ENCODE measurements around the gene PHACTR1. TPM values are rescaled to one million over a fixed set of nuclear protein-coding genes. Genes with fewer than 3 reads are reported as not detected.
A peak's percentile ranks its signal among the peaks of the same experiment; 100 is the strongest.

The PHACTR1 gene
- total and polyA plus RNA-seq, 5 experiments from 2014 or later = 0.07 to 3.0 (median 0.70) TPM

GRCh38 chr6:13175759-13176158 is 459.2 kb downstream of the PHACTR1 start:
- Mint-ChIP-seq H3K4me1 (peaks cover 3 to 10% (median 3%) of the 10 kb centered on the region in 4 donors), H3K4me3 (no peak overlapping the region), H3K9me3 (no peaks in the 10 kb centered on the region), H3K36me3 (no peaks in the 10 kb centered on the region), H3K27me3 (peaks cover 1 to 9% (median 8%) of the 10 kb centered on the region in 5 donors), H3K27ac (no peak overlapping the region)
- no peak for ATAC-seq
- POLR2A ChIA-PET = no interaction called here
- DNase-seq = no peak

GRCh38 chr6:13177664-13178063 is 461.1 kb downstream of the PHACTR1 start:
- H3K27ac Mint-ChIP-seq = no peak overlapping the region
- no peaks in the 10 kb centered on the region for H3K36me3 Mint-ChIP-seq
- no peak overlapping the region for H3K4me3 Mint-ChIP-seq
- POLR2A ChIA-PET = no interaction called here
- ATAC-seq (no peak), DNase-seq (no peak)
- H3K27me3 Mint-ChIP-seq = peaks cover 1 to 9% (median 6%) of the 10 kb centered on the region in 5 donors
- H3K4me1 Mint-ChIP-seq = peaks cover 3 to 10% (median 3%) of the 10 kb centered on the region in 4 donors
- H3K9me3 Mint-ChIP-seq = no peaks in the 10 kb centered on the region

- no peaks in the 10 kb centered on the region for H3K9me3 Mint-ChIP-seq
- H3K27ac Mint-ChIP-seq = no peak overlapping the region
- POLR2A ChIA-PET = no interaction called here
- H3K27me3 Mint-ChIP-seq = peaks cover 1 to 9% (median 6%) of the 10 kb centered on the region in 5 donors
- no peak for DNase-seq
- peaks cover 3 to 10% (median 3%) of the 10 kb centered on the region in 4 donors for H3K4me1 Mint-ChIP-seq
- no peak overlapping the region for H3K4me3 Mint-ChIP-seq
- H3K36me3 Mint-ChIP-seq = no peaks in the 10 kb centered on the region
- no peak for ATAC-seq
These were observed 461.5 kb downstream of the PHACTR1 start for GRCh38 chr6:13178107-13178506.

GRCh38 chr6:13180538-13180937 is 464.0 kb downstream of the PHACTR1 start:
- no peak for ATAC-seq
- Mint-ChIP-seq H3K27ac (no peak overlapping the region), H3K27me3 (peaks cover 1 to 13% (median 4%) of the 10 kb centered on the region in 5 donors), H3K4me3 (no peak overlapping the region), H3K4me1 (peaks cover 3 to 16% (median 5%) of the 10 kb centered on the region in 4 donors), H3K36me3 (no peaks in the 10 kb centered on the region), H3K9me3 (no peaks in the 10 kb centered on the region)
- no peak for DNase-seq
- POLR2A ChIA-PET = no interaction called here

GRCh38 chr6:13181393-13181792 is 464.8 kb downstream of the PHACTR1 start:
- POLR2A ChIA-PET = no interaction called here
- Mint-ChIP-seq H3K9me3 (no peaks in the 10 kb centered on the region), H3K4me3 (peak overlapping the region in 1 of 10 donors; percentile 22), H3K4me1 (peaks cover 3 to 16% (median 5%) of the 10 kb centered on the region in 4 donors), H3K27me3 (peaks cover 0 to 10% (median 4%) of the 10 kb centered on the region in 5 donors), H3K27ac (no peak overlapping the region), H3K36me3 (no peaks in the 10 kb centered on the region)
- ATAC-seq (no peak), DNase-seq (no peak)

- peak overlapping the region in 1 of 10 donors; percentile 31 for H3K27ac Mint-ChIP-seq
- POLR2A ChIA-PET = no interaction called here
- H3K27me3 Mint-ChIP-seq = peaks cover 0 to 7% (median 3%) of the 10 kb centered on the region in 5 donors
- peaks cover 0 to 8% (median 1%) of the 10 kb centered on the region in 4 donors for H3K4me1 Mint-ChIP-seq
- H3K4me3 Mint-ChIP-seq = no peak overlapping the region
- H3K36me3 Mint-ChIP-seq = no peaks in the 10 kb centered on the region
- DNase-seq (no peak), ATAC-seq (no peak)
- no peaks in the 10 kb centered on the region for H3K9me3 Mint-ChIP-seq
These were observed 467.0 kb downstream of the PHACTR1 start for GRCh38 chr6:13183415-13184088.

GRCh38 chr6:13184089-13184468 is 467.5 kb downstream of the PHACTR1 start:
- Mint-ChIP-seq H3K27me3 (peaks cover 0 to 7% (median 2%) of the 10 kb centered on the region in 5 donors), H3K36me3 (no peaks in the 10 kb centered on the region), H3K4me1 (peaks cover 0 to 6% (median 1%) of the 10 kb centered on the region in 4 donors), H3K4me3 (no peak overlapping the region), H3K9me3 (no peaks in the 10 kb centered on the region), H3K27ac (peak overlapping the region in 1 of 10 donors; percentile 73)
- no peak for ATAC-seq
- DNase-seq = no peak
- POLR2A ChIA-PET = no interaction called here

GRCh38 chr6:13184547-13184946 is 468.0 kb downstream of the PHACTR1 start:
- no peak overlapping the region for H3K4me3 Mint-ChIP-seq
- peak overlapping the region in 2 of 10 donors; percentile 43 to 73 for H3K27ac Mint-ChIP-seq
- peaks cover 0 to 6% (median 1%) of the 10 kb centered on the region in 4 donors for H3K4me1 Mint-ChIP-seq
- ATAC-seq (no peak), DNase-seq (no peak)
- peaks cover 0 to 7% (median 2%) of the 10 kb centered on the region in 5 donors for H3K27me3 Mint-ChIP-seq
- H3K36me3 Mint-ChIP-seq = no peaks in the 10 kb centered on the region
- no peaks in the 10 kb centered on the region for H3K9me3 Mint-ChIP-seq
- POLR2A ChIA-PET = no interaction called here

- POLR2A ChIA-PET = no interaction called here
- H3K27me3 Mint-ChIP-seq = peaks cover 2 to 15% (median 10%) of the 10 kb centered on the region in 5 donors
These were observed 470.3 kb downstream of the PHACTR1 start for GRCh38 chr6:13186861-13187260.

GRCh38 chr6:13187692-13188091 is 471.1 kb downstream of the PHACTR1 start:
- H3K9me3 Mint-ChIP-seq = peaks cover 0 to 4% (median 0%) of the 10 kb centered on the region in 9 donors
- no peak overlapping the region for H3K27ac Mint-ChIP-seq
- H3K27me3 Mint-ChIP-seq = peaks cover 2 to 17% (median 8%) of the 10 kb centered on the region in 5 donors
- POLR2A ChIA-PET = no interaction called here
- DNase-seq = no peak
- no peak overlapping the region for H3K4me3 Mint-ChIP-seq
- H3K36me3 Mint-ChIP-seq = peaks cover 0 to 2% (median 0%) of the 10 kb centered on the region in 3 donors
- ATAC-seq = no peak
- H3K4me1 Mint-ChIP-seq = peaks cover 0 to 6% (median 1%) of the 10 kb centered on the region in 4 donors

More at GRCh38 chr6:13186861-13187260, 470.3 kb downstream of the PHACTR1 start:
- Mint-ChIP-seq H3K36me3 (peaks cover 0 to 2% (median 0%) of the 10 kb centered on the region in 3 donors), H3K9me3 (peaks cover 0 to 4% (median 0%) of the 10 kb centered on the region in 9 donors), H3K4me3 (no peak overlapping the region), H3K4me1 (peaks cover 0 to 6% (median 1%) of the 10 kb centered on the region in 4 donors), H3K27ac (no peak overlapping the region)
- DNase-seq (no peak), ATAC-seq (no peak)

- Mint-ChIP-seq H3K27ac (no peak overlapping the region), H3K9me3 (peaks cover 0 to 4% (median 0%) of the 10 kb centered on the region in 9 donors), H3K27me3 (peaks cover 2 to 17% (median 8%) of the 10 kb centered on the region in 5 donors), H3K4me1 (peaks cover 0 to 6% (median 1%) of the 10 kb centered on the region in 4 donors), H3K36me3 (peaks cover 0 to 2% (median 0%) of the 10 kb centered on the region in 3 donors), H3K4me3 (no peak overlapping the region)
- no peak for ATAC-seq
- DNase-seq = no peak
- POLR2A ChIA-PET = no interaction called here
These were observed 471.7 kb downstream of the PHACTR1 start for GRCh38 chr6:13188306-13188705.

GRCh38 chr6:13189710-13190109 is 473.1 kb downstream of the PHACTR1 start:
- ATAC-seq (no peak), DNase-seq (no peak)
- Mint-ChIP-seq H3K27me3 (peaks cover 2 to 23% (median 8%) of the 10 kb centered on the region in 5 donors), H3K9me3 (peaks cover 0 to 4% (median 0%) of the 10 kb centered on the region in 9 donors), H3K4me3 (no peak overlapping the region), H3K4me1 (peaks cover 0 to under 1% (median 0%) of the 10 kb centered on the region in 4 donors), H3K27ac (no peak overlapping the region), H3K36me3 (peaks cover 0 to 2% (median 0%) of the 10 kb centered on the region in 3 donors)
- POLR2A ChIA-PET = no interaction called here

- H3K27ac Mint-ChIP-seq = no peak overlapping the region
- H3K9me3 Mint-ChIP-seq = peaks cover 0 to 4% (median 0%) of the 10 kb centered on the region in 9 donors
- POLR2A ChIA-PET = no interaction called here
- ATAC-seq = no peak
- peaks cover 0 to 4% (median 0%) of the 10 kb centered on the region in 4 donors for H3K4me1 Mint-ChIP-seq
- DNase-seq = no peak
- H3K27me3 Mint-ChIP-seq = peaks cover 2 to 23% (median 8%) of the 10 kb centered on the region in 5 donors
- H3K4me3 Mint-ChIP-seq = no peak overlapping the region
- peaks cover 0 to 2% (median 0%) of the 10 kb centered on the region in 3 donors for H3K36me3 Mint-ChIP-seq
These were observed 473.8 kb downstream of the PHACTR1 start for GRCh38 chr6:13190376-13190775.

Data from naive thymus-derived CD8-positive, alpha-beta T cell (primary cell).